ENCODE data around the gene CRX.

DNA sequence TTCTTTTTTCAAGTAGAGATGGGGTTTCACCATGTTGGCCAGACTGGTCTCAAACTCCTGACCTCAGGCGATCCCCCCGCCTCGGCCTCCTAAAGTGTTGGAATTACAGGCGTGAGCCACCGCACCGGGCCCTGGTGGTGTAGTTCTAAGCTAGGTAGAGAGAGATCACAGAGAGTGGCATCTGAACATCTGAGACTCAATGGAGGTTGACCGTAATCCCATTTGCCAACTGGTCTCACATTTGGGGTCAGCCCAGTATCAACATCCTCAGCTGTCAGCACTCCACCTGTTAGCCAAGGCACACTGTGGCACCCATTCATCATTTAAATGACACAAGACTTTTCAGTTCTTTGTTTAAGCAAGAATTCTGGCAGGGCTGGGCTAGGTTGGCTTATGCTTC is 35.2 kb upstream of the CRX start:
- TF ChIP-seq, protein P1, sequence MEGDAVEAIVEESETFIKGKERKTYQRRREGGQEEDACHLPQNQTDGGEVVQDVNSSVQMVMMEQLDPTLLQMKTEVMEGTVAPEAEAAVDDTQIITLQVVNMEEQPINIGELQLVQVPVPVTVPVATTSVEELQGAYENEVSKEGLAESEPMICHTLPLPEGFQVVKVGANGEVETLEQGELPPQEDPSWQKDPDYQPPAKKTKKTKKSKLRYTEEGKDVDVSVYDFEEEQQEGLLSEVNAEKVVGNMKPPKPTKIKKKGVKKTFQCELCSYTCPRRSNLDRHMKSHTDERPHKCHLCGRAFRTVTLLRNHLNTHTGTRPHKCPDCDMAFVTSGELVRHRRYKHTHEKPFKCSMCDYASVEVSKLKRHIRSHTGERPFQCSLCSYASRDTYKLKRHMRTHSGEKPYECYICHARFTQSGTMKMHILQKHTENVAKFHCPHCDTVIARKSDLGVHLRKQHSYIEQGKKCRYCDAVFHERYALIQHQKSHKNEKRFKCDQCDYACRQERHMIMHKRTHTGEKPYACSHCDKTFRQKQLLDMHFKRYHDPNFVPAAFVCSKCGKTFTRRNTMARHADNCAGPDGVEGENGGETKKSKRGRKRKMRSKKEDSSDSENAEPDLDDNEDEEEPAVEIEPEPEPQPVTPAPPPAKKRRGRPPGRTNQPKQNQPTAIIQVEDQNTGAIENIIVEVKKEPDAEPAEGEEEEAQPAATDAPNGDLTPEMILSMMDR (IDR thresholded peaks at IDR 0.05; ENCODE audit: borderline replicate concordance, extremely low read depth, low read length, poor library complexity, severe bottlenecking) = no peak
- TF ChIP-seq EZH2 (IDR thresholded peaks at IDR 0.05; ENCODE audit: borderline replicate concordance, low read depth, low read length, severe bottlenecking) = no peak
